ENCODE data around the gene LRP1B.

LRP1B gene

GRCh38 chr2:140891614-140892212 lies 1239.1 kb downstream of the LRP1B start:
- no peak overlapping the region for H3K4me2 ChIP-seq
- no peaks in the 10 kb centered on the region for H3K79me2 ChIP-seq (ENCODE audit: insufficient read depth, low read depth)
- no peaks in the 10 kb centered on the region for H3K27me3 ChIP-seq (ENCODE audit: insufficient read depth, low read depth)
- H4K20me1 ChIP-seq (ENCODE audit: insufficient read depth), result no peaks in the 10 kb centered on the region
- no peak overlapping the region for H3K27ac ChIP-seq
- H3K4me3 ChIP-seq (IDR thresholded peaks at IDR 0.05; ENCODE audit: insufficient read depth, low read depth, low read length), result no peak overlapping the region
- TF ChIP-seq CTCF (conservative IDR thresholded peaks at IDR 0.05; ENCODE audit: low read depth, low read length), result no peak
- H3K4me1 ChIP-seq (ENCODE audit: low read depth, poor library complexity, severe bottlenecking), result no peaks in the 10 kb centered on the region
- H2AFZ ChIP-seq (ENCODE audit: low read depth), result no peak overlapping the region
- no peak overlapping the region for H3K9ac ChIP-seq
- H3K36me3 ChIP-seq (ENCODE audit: insufficient read depth), result no peaks in the 10 kb centered on the region

- no peak overlapping the region for H3K4me3 ChIP-seq (IDR thresholded peaks at IDR 0.05; ENCODE audit: insufficient read depth, low read depth, low read length)
- no peak overlapping the region for H2AFZ ChIP-seq (ENCODE audit: low read depth)
- H3K4me2 ChIP-seq, result no peak overlapping the region
- H4K20me1 ChIP-seq (ENCODE audit: insufficient read depth), result no peaks in the 10 kb centered on the region
- no peak overlapping the region for H3K27ac ChIP-seq
- H3K79me2 ChIP-seq (ENCODE audit: insufficient read depth, low read depth), result no peaks in the 10 kb centered on the region
- H3K27me3 ChIP-seq (ENCODE audit: insufficient read depth, low read depth), result no peaks in the 10 kb centered on the region
- no peaks in the 10 kb centered on the region for H3K4me1 ChIP-seq (ENCODE audit: low read depth, poor library complexity, severe bottlenecking)
- H3K9ac ChIP-seq, result no peak overlapping the region
- no peak for TF ChIP-seq CTCF (conservative IDR thresholded peaks at IDR 0.05; ENCODE audit: low read depth, low read length)
- H3K36me3 ChIP-seq (ENCODE audit: insufficient read depth), result no peaks in the 10 kb centered on the region
These were observed 1247.9 kb downstream of the LRP1B start for GRCh38 chr2:140882671-140883620.

GRCh38 chr2:140880573-140880972 lies 1250.2 kb downstream of the LRP1B start:
- no peaks in the 10 kb centered on the region for H3K79me2 ChIP-seq (ENCODE audit: insufficient read depth, low read depth)
- no peaks in the 10 kb centered on the region for H3K4me1 ChIP-seq (ENCODE audit: low read depth, poor library complexity, severe bottlenecking)
- no peak overlapping the region for H3K4me2 ChIP-seq
- no peak overlapping the region for H3K4me3 ChIP-seq (IDR thresholded peaks at IDR 0.05; ENCODE audit: insufficient read depth, low read depth, low read length)
- H3K27me3 ChIP-seq (ENCODE audit: insufficient read depth, low read depth), result no peaks in the 10 kb centered on the region
- TF ChIP-seq CTCF (conservative IDR thresholded peaks at IDR 0.05; ENCODE audit: low read depth, low read length), result no peak
- H3K36me3 ChIP-seq (ENCODE audit: insufficient read depth), result no peaks in the 10 kb centered on the region
- H4K20me1 ChIP-seq (ENCODE audit: insufficient read depth), result no peaks in the 10 kb centered on the region
- no peak overlapping the region for H3K27ac ChIP-seq
- H3K9ac ChIP-seq, result no peak overlapping the region
- no peak overlapping the region for H2AFZ ChIP-seq (ENCODE audit: low read depth)

- no peak overlapping the region for H3K4me2 ChIP-seq
- no peak overlapping the region for H3K4me3 ChIP-seq (IDR thresholded peaks at IDR 0.05; ENCODE audit: insufficient read depth, low read depth, low read length)
- H3K79me2 ChIP-seq (ENCODE audit: insufficient read depth, low read depth), result no peaks in the 10 kb centered on the region
- no peak overlapping the region for H3K9ac ChIP-seq
- TF ChIP-seq CTCF (conservative IDR thresholded peaks at IDR 0.05; ENCODE audit: low read depth, low read length), result no peak
- H3K27me3 ChIP-seq (ENCODE audit: insufficient read depth, low read depth), result no peaks in the 10 kb centered on the region
- H3K36me3 ChIP-seq (ENCODE audit: insufficient read depth), result no peaks in the 10 kb centered on the region
- H4K20me1 ChIP-seq (ENCODE audit: insufficient read depth), result no peaks in the 10 kb centered on the region
- no peak overlapping the region for H2AFZ ChIP-seq (ENCODE audit: low read depth)
- no peak overlapping the region for H3K27ac ChIP-seq
- H3K4me1 ChIP-seq (ENCODE audit: low read depth, poor library complexity, severe bottlenecking), result no peaks in the 10 kb centered on the region
These were observed 1254.8 kb downstream of the LRP1B start for GRCh38 chr2:140876015-140876414.

Data from KMS-11 (cell line).